Measurements from ENCODE around the gene ANKRD44.

Gene ANKRD44

DNA sequence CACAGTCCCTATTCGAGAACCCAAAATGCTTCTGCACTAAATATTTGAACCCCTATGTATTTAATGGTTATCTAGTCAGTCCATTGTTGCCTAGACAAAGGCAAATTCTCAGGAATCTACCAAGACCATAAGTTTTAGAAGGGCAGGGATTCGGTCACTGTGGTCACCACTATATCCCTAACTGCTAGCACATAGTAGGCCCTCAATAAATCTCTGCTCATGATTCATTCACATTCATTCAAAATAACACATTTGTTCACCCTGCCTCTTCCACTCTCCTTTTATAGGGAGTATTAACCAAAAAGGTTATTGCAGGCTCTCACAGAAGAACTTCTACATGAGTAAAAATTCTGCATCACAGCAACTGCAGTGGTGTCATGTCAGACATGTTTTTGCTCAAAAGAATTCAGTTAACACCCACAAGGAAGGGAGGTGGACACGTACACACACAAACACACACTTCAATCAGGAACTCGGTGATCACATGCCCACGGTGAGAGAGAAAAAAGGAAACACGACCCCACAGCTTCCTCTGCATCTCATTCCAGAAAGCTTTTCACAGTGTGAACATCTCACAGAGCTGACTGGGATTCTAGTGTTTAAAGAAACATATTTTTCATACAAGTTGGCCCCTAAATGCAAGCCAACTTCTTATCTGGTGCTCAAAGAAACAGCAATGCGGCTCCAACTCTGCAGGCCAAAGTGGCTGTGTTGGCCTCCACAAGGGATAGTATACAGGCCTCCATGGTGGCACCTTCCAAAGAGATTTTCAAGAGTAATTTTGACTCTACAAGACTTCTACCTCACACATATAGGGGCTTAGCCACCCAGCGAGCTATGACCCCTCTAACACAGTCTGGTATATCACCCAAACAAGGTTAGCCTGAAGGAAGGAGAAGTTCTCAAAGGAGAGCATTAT lies 98.0 kb downstream of the ANKRD44 start:
- TF ChIP-seq, protein P1, sequence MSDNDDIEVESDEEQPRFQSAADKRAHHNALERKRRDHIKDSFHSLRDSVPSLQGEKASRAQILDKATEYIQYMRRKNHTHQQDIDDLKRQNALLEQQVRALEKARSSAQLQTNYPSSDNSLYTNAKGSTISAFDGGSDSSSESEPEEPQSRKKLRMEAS (IDR thresholded peaks at IDR 0.05; ENCODE audit: low read depth, low read length) = no peak
- TF ChIP-seq, protein P2, sequence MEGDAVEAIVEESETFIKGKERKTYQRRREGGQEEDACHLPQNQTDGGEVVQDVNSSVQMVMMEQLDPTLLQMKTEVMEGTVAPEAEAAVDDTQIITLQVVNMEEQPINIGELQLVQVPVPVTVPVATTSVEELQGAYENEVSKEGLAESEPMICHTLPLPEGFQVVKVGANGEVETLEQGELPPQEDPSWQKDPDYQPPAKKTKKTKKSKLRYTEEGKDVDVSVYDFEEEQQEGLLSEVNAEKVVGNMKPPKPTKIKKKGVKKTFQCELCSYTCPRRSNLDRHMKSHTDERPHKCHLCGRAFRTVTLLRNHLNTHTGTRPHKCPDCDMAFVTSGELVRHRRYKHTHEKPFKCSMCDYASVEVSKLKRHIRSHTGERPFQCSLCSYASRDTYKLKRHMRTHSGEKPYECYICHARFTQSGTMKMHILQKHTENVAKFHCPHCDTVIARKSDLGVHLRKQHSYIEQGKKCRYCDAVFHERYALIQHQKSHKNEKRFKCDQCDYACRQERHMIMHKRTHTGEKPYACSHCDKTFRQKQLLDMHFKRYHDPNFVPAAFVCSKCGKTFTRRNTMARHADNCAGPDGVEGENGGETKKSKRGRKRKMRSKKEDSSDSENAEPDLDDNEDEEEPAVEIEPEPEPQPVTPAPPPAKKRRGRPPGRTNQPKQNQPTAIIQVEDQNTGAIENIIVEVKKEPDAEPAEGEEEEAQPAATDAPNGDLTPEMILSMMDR (IDR thresholded peaks at IDR 0.05; ENCODE audit: low read depth, low read length) = no peak
- TF ChIP-seq POLR2A (IDR thresholded peaks at IDR 0.05; ENCODE audit: extremely low read depth, insufficient read length) (no peak), MYC (IDR thresholded peaks at IDR 0.05; ENCODE audit: low read depth, low read length) (no peak)
- no peak overlapping the region for H3K4me3 ChIP-seq (ENCODE audit: low read depth, low read length)
- DNase-seq (ENCODE audit: low read depth) = peak; percentile 36

DNA sequence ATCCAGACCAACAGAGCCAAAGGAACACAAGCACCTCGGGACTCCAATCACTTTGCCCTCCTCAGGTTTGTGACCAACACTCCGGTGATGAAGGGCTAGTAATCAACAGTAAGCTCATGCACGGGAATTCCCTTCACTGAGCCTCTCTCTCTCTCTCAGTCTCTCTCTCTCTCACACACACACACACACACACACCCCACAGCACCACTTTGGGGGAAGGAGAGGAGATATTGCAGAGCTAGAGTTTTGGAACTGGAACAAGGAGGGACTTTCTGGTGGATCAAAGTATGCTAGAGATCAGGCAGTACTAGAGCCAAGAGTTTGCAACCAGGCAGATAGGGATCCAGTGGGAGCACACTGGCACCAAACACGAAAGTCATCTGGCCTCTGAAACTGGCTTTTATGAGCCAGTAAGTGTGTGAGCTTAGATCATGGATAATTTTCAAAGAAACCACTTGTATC lies 98.7 kb downstream of the ANKRD44 start:
- DNase-seq (ENCODE audit: low read depth) = no peak
- TF ChIP-seq MYC (IDR thresholded peaks at IDR 0.05; ENCODE audit: low read depth, low read length) (no peak), POLR2A (IDR thresholded peaks at IDR 0.05; ENCODE audit: extremely low read depth, insufficient read length) (no peak)
- TF ChIP-seq, protein P2 (IDR thresholded peaks at IDR 0.05; ENCODE audit: low read depth, low read length) = no peak
- TF ChIP-seq, protein P1 (IDR thresholded peaks at IDR 0.05; ENCODE audit: low read depth, low read length) = no peak
- H3K4me3 ChIP-seq (ENCODE audit: low read depth, low read length) = no peak overlapping the region

DNA sequence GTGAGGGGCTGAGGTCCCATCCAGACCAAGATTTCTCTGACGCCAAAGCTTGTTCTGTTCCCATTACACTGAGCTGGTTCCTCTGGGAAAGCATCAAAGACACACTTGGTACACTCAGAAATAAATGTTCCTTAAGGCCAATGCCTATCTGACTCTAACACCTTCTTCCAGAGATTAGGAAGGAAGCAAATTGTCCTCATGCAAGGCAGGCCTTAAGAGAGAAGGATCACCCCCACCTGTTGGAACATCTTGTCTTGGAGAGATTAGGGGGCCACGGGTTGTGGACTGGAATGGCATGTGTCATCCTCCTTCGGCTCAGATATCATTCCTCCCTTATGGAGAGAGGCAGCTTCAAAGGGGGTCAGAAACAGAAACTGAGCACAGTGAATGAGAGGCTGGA lies 100.2 kb downstream of the ANKRD44 start:
- TF ChIP-seq, protein P1 (IDR thresholded peaks at IDR 0.05; ENCODE audit: low read depth, low read length) = no peak
- TF ChIP-seq, protein P2 (IDR thresholded peaks at IDR 0.05; ENCODE audit: low read depth, low read length) = no peak
- no peak for DNase-seq (ENCODE audit: low read depth)
- no peak overlapping the region for H3K4me3 ChIP-seq (ENCODE audit: low read depth, low read length)

DNA sequence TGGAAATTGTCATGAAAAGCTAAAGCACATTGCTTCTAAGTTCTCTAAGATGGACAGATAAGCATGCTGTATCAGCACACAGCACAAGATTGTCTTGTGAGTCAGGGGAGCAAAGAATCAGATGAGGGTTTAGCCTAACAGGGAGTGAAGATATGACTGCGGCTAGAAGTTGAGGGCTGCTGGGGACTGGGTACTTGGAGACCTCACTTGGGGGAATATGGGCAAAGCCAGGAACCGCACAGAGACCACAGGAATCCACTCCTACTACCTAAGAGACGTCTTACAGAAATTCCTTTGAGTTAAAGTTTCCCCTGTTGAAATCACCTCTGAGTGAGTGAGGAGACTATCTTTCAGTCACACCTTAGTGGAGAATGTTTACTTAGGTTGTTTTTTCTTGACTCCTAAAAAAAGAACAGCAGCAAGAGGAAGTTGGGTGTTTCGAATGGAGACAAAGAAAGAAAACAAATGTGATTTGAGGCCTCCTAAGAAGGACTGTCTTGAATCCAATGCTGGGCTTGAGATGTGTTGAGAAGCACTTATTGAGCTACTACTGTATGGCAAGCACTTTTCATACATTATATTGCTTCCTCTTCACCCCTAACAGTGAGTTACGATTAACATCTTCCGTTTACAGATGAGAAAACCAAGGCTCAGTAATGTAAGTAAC lies 100.7 kb downstream of the ANKRD44 start:
- TF ChIP-seq, protein P1 (IDR thresholded peaks at IDR 0.05; ENCODE audit: low read depth, low read length) = no peak
- TF ChIP-seq POLR2A (IDR thresholded peaks at IDR 0.05; ENCODE audit: extremely low read depth, insufficient read length) (no peak), MYC (IDR thresholded peaks at IDR 0.05; ENCODE audit: low read depth, low read length) (no peak)
- TF ChIP-seq, protein P2 (IDR thresholded peaks at IDR 0.05; ENCODE audit: low read depth, low read length) = no peak
- H3K4me3 ChIP-seq (ENCODE audit: low read depth, low read length) = no peak overlapping the region
- DNase-seq (ENCODE audit: low read depth) = peak; percentile 30

DNA sequence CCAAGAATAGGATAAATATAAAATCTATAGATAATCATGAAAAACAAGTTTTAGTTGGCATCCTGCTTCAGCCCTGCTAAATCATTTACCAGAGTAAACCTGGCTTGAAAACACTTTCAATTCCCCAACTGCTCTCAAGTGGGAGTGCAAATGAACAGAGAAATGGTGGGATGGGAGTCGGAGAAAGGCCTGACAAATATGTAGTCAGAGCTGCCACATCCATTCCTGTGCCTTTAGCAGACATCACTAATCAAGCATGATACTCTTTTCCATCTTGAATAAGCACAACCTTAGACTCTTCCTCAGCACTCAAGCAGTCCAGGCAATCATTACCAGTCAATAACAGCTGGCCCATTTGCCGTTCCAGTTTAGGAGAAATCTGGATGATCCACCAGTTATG lies 101.3 kb downstream of the ANKRD44 start:
- no peak overlapping the region for H3K4me3 ChIP-seq (ENCODE audit: low read depth, low read length)
- TF ChIP-seq POLR2A (IDR thresholded peaks at IDR 0.05; ENCODE audit: extremely low read depth, insufficient read length) (no peak), MYC (IDR thresholded peaks at IDR 0.05; ENCODE audit: low read depth, low read length) (no peak)
- TF ChIP-seq, protein P2 (IDR thresholded peaks at IDR 0.05; ENCODE audit: low read depth, low read length) = no peak
- TF ChIP-seq, protein P1 (IDR thresholded peaks at IDR 0.05; ENCODE audit: low read depth, low read length) = no peak
- DNase-seq (ENCODE audit: low read depth) = no peak

All from NB4 (cell line).